ENCODE measurements around the gene ALDH8A1. TPM values are rescaled to one million over a fixed set of nuclear protein-coding genes. Genes with fewer than 3 reads are reported as not detected.

ALDH8A1 gene
- total and polyA plus RNA-seq, 2 of the 13 experiments (the other 11 are each of a cell fraction or from before 2014, with no cell fraction given), result 1.1 to 3.4 TPM

- H3K4me1 ChIP-seq (ENCODE audit: insufficient read depth, low read length), result peaks cover 9% of the 10 kb centered on the region
- ATAC-seq (no peak), DNase-seq (ENCODE audit: low spot score) (no peak), FAIRE-seq (no peak)
- no peak overlapping the region for H3K4me2 ChIP-seq (ENCODE audit: low read depth, low read length)
- ChIA-PET POLR2A (no interaction called here), CTCF (ENCODE audit: low intra/inter-chr PET ratio, low total read pairs) (interaction anchor here (1.8 kb wide), 1 partner anchor 781 kb away, joined by 5 read pairs; no protein-coding TSS in a partner anchor)
- no peaks in the 10 kb centered on the region for H4K20me1 ChIP-seq (ENCODE audit: insufficient read depth, low read length)
- TF ChIP-seq ZNF776 (CRISPR knock-in tag; IDR thresholded peaks at IDR 0.05) (no peak), NPAS2 (CRISPR knock-in tag; IDR thresholded peaks at IDR 0.05; ENCODE audit: borderline replicate concordance) (no peak)
- H3K9ac ChIP-seq (ENCODE audit: insufficient read depth, low read depth, low read length), result no peak overlapping the region
- no peak overlapping the region for H3K27ac ChIP-seq (ENCODE audit: extremely low read length, insufficient read depth, low read length)
- H3K9me3 ChIP-seq (ENCODE audit: low read length), result no peaks in the 10 kb centered on the region
- no peak overlapping the region for H2AFZ ChIP-seq (ENCODE audit: low read length)
- intact Hi-C loops (cut with micrococcal nuclease; ENCODE audit: unreplicated experiment), result no loop called here
- H3K79me2 ChIP-seq (ENCODE audit: insufficient read depth, low read length), result no peaks in the 10 kb centered on the region
- in situ Hi-C loops (cut with HindIII; ENCODE audit: extremely low pct_ligation_motif_present, low pct_unique_long_range_greater_than_20kb), result loop anchor here (10.0 kb wide), 1 partner anchor 813 kb away; no protein-coding TSS in a partner anchor
- no TSS peak for BruUV-seq (replicated peaks)
- 87% methylated on average over 5 of the region's 5 CpGs for WGBS (ENCODE audit: low lambda C conversion rate)
- no peaks in the 10 kb centered on the region for H3K27me3 ChIP-seq (ENCODE audit: control insufficient read depth in 1 of 2, insufficient read depth in 2 of 2, low read length in 2 of 2)
- no peaks in the 10 kb centered on the region for H3K36me3 ChIP-seq (replicated peaks in 1 of 2; ENCODE audit: control insufficient read depth in 1 of 2, insufficient read depth in 2 of 2, low read length in 2 of 2)
- no peak overlapping the region for H3K4me3 ChIP-seq (replicated peaks in 1 of 3; ENCODE audit: insufficient read depth in 1 of 3, low read depth in 2 of 3, low read length in 3 of 3)
Observed at GRCh38 chr6:134937426-134937825, 12.5 kb downstream of the ALDH8A1 start.

- Histone ChIP-seq H2AFZ (ENCODE audit: low read length) (no peak overlapping the region), H3K79me2 (ENCODE audit: insufficient read depth, low read length) (no peaks in the 10 kb centered on the region), H3K27ac (ENCODE audit: extremely low read length, insufficient read depth, low read length) (no peak overlapping the region), H3K36me3 (replicated peaks in 1 of 2; ENCODE audit: control insufficient read depth in 1 of 2, insufficient read depth in 2 of 2, low read length in 2 of 2) (no peaks in the 10 kb centered on the region), H4K20me1 (ENCODE audit: insufficient read depth, low read length) (no peaks in the 10 kb centered on the region), H3K9me3 (ENCODE audit: low read length) (no peaks in the 10 kb centered on the region), H3K4me1 (ENCODE audit: insufficient read depth, low read length) (peaks cover 9% of the 10 kb centered on the region), H3K9ac (ENCODE audit: insufficient read depth, low read depth, low read length) (no peak overlapping the region), H3K4me3 (replicated peaks in 1 of 3; ENCODE audit: insufficient read depth in 1 of 3, low read depth in 2 of 3, low read length in 3 of 3) (no peak overlapping the region), H3K27me3 (ENCODE audit: control insufficient read depth in 1 of 2, insufficient read depth in 2 of 2, low read length in 2 of 2) (no peaks in the 10 kb centered on the region), H3K4me2 (ENCODE audit: low read depth, low read length) (no peak overlapping the region)
- FAIRE-seq, result no peak
- ATAC-seq, result no peak
- in situ Hi-C loops (cut with HindIII; ENCODE audit: extremely low pct_ligation_motif_present, low pct_unique_long_range_greater_than_20kb) (loop anchor here (10.0 kb wide), 1 partner anchor 812 kb away; no protein-coding TSS in a partner anchor), intact Hi-C loops (cut with micrococcal nuclease; ENCODE audit: unreplicated experiment) (no loop called here)
- POLR2A ChIA-PET, result no interaction called here
- CTCF ChIA-PET (ENCODE audit: low intra/inter-chr PET ratio, low total read pairs), result no interaction called here
- BruUV-seq (replicated peaks), result no TSS peak
- DNase-seq (ENCODE audit: low spot score), result no peak
- 83% methylated on average over 5 of the region's 5 CpGs for WGBS (ENCODE audit: low lambda C conversion rate)
- no peak for TF ChIP-seq ATF7-NPFF (CRISPR knock-in tag; IDR thresholded peaks at IDR 0.05; ENCODE audit: low read depth)
- no peak for TF ChIP-seq NFE2 (CRISPR knock-in tag; IDR thresholded peaks at IDR 0.05)
- TF ChIP-seq ZBTB1 (CRISPR knock-in tag; IDR thresholded peaks at IDR 0.05; ENCODE audit: borderline replicate concordance), result no peak
- TF ChIP-seq PHF8 (CRISPR knock-in tag; IDR thresholded peaks at IDR 0.05), result no peak
- TF ChIP-seq TAF15 (IDR thresholded peaks at IDR 0.05; ENCODE audit: low read depth, low read length, poor library complexity, severe bottlenecking), result no peak
- TF ChIP-seq PRDM15 (CRISPR knock-in tag; IDR thresholded peaks at IDR 0.05), result no peak
- TF ChIP-seq KMT2B (CRISPR knock-in tag; IDR thresholded peaks at IDR 0.05), result no peak
- no peak for TF ChIP-seq XBP1 (CRISPR knock-in tag; IDR thresholded peaks at IDR 0.05)
- TF ChIP-seq WIZ (CRISPR knock-in tag; IDR thresholded peaks at IDR 0.05), result no peak
- no peak for TF ChIP-seq SRSF4 (IDR thresholded peaks at IDR 0.05; ENCODE audit: low read depth, low read length, poor library complexity, severe bottlenecking)
- TF ChIP-seq ZSCAN12 (CRISPR knock-in tag; IDR thresholded peaks at IDR 0.05), result no peak
Observed at GRCh38 chr6:134936931-134937330, 13.0 kb downstream of the ALDH8A1 start.

Measured in HepG2 (cell line).